Measurements from ENCODE around the gene MPL. TPM values are rescaled to one million over a fixed set of nuclear protein-coding genes. Genes with fewer than 3 reads are reported as not detected.

MPL gene
- total and polyA plus RNA-seq, 2 of the 8 experiments (the other 6 are each of a cell fraction or from before 2014, with no cell fraction given) = 0.08 TPM; not detected in 1

DNA sequence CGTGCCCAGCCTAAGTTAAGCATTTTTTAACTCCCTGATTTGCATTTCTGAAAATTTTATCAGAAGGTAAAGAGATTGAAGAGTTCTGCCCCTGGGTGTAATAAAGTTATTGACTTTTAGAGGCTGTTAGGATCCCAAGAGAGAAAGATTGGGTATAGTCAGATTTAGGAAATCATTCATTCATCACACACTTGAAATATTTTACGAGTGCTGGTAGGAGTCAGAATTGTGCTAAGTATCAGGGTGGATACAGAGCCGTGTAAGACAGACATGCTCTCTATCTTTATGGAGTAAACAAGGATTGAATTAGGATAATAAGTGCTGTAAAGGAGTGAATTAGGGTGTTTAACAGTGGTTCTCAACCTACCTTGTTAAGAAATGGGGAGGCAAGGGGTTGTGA lies 55.1 kb downstream of the MPL start (continued):
- no peak for TF ChIP-seq JUND (IDR thresholded peaks at IDR 0.05; ENCODE audit: low read length)
